ENCODE data around the gene PXMP2. TPM values are rescaled to one million over a fixed set of nuclear protein-coding genes. Genes with fewer than 3 reads are reported as not detected.

Gene PXMP2
- total RNA-seq, 6 donors from 2014 or later, result 16.8 to 41.7 (median 20.9) TPM

DNA sequence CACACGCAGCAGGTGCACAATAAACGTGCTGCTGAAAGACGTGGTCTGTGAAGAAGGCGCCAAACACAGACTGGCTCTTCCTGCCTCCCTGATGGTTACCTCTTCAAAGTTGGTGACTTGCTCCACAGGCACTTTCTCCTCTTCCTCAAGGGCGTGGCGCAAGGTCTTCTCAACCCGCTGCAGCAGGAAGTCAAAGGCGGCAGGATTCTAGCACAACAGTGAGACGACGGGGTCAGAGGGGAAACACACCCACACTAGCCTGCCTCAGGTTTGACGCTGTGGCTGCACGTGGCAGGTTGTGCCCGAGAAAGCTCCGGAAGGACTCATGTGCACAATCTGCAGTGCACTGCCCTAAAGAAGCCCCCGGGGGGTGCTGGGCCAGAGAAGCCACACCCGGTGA is 15.3 kb upstream of the PXMP2 start:
- no peak overlapping the region for H3K4me3 ChIP-seq

DNA sequence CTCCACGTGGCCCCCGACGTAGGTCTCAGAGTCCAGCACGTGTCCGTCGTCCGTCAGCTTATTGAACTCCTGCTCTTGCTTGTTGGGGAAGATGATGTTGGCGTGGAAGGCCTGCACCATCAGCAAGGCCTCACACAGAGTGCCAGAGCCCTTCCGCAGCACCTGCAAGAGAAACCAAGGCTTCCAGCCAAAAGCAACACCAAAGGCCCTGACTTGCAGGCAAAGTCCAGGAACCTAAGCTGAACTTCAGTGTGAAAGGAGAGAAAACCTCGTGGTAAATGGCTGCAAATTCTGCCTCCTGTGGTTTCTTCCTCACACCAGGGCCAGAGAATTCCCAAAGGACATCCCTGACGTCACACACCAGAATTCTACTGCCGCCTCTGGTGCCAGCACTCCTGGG is 14.7 kb upstream of the PXMP2 start:
- Histone ChIP-seq H3K27me3 (no peaks in the 10 kb centered on the region), H3K36me3 (peaks cover 13 to 85% (median 58%) of the 10 kb centered on the region in 4 donors), H3K4me1 (no peaks in the 10 kb centered on the region), H3K27ac (no peak overlapping the region), H3K9me3 (no peaks in the 10 kb centered on the region), H3K4me3 (no peak overlapping the region)
- no peak for ATAC-seq (ENCODE audit: low FRiP score in 2 of 2)
- DNase-seq, result no peak
- TF ChIP-seq POLR2A (IDR thresholded peaks at IDR 0.05) (no peak), EP300 (IDR thresholded peaks at IDR 0.05) (no peak), POLR2AphosphoS5 (IDR thresholded peaks at IDR 0.05) (no peak)
- TF ChIP-seq, protein P1, sequence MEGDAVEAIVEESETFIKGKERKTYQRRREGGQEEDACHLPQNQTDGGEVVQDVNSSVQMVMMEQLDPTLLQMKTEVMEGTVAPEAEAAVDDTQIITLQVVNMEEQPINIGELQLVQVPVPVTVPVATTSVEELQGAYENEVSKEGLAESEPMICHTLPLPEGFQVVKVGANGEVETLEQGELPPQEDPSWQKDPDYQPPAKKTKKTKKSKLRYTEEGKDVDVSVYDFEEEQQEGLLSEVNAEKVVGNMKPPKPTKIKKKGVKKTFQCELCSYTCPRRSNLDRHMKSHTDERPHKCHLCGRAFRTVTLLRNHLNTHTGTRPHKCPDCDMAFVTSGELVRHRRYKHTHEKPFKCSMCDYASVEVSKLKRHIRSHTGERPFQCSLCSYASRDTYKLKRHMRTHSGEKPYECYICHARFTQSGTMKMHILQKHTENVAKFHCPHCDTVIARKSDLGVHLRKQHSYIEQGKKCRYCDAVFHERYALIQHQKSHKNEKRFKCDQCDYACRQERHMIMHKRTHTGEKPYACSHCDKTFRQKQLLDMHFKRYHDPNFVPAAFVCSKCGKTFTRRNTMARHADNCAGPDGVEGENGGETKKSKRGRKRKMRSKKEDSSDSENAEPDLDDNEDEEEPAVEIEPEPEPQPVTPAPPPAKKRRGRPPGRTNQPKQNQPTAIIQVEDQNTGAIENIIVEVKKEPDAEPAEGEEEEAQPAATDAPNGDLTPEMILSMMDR (IDR thresholded peaks at IDR 0.05), result no peak
- WGBS, 2 donors, result 94 to 98% methylated on average over 12 of the region's 12 CpGs

More for the DNA sequence above, 15.3 kb upstream of the PXMP2 start:
- Histone ChIP-seq H3K4me1 (no peaks in the 10 kb centered on the region), H3K9me3 (no peaks in the 10 kb centered on the region), H3K27ac (no peak overlapping the region), H3K36me3 (peaks cover 17 to 85% (median 63%) of the 10 kb centered on the region in 4 donors), H3K27me3 (no peaks in the 10 kb centered on the region)
- WGBS, 2 donors, result 75 to 82% methylated on average over 12 to 16 of the region's 16 CpGs
- TF ChIP-seq POLR2A (IDR thresholded peaks at IDR 0.05) (no peak), EP300 (IDR thresholded peaks at IDR 0.05) (no peak), POLR2AphosphoS5 (IDR thresholded peaks at IDR 0.05) (no peak)
- TF ChIP-seq, protein P1 (IDR thresholded peaks at IDR 0.05), result no peak
- no peak for ATAC-seq (ENCODE audit: low FRiP score in 2 of 2)
- no peak for DNase-seq

DNA sequence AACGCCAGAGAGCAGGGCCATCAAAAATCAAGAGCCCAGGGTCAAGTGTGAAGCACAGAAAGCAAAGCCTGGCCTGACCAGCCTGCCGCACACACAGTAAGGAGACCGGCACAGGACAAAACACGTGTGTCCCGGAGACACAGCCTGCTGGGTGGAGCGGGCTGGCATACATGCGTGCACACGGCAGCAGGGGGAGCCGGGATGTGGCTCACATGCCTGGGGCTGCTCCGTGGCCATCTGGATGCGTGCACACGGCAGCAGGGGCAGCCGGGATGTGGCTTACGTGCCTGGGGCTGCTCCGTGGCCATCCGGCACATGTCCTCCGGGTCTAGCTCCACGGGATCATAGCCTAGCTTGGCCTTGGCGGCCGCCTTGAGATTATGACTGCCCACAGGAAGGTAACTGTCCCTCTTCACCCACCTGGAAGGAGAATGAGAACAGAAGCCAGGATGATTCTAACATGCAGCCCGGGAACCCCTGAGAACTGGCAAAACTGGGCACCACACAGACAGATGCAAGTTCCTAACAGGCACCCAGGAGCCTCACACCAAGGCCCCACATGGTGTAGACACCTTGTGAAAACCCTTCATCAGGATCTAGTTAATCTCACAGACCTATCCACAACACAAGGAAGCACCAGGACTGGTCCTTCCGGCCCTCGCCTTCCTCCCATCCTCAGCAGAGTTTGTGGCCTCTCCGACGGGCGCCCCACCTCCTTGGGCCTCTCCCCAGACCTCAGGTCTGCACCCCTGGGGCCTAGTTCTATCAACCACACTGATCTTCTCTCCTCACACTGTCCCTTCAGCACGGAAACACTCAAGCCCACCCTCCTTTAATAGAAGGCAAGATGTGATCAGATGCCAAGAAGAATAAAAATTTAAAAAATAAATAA is 13.9 kb upstream of the PXMP2 start:
- Histone ChIP-seq H3K4me1 (no peaks in the 10 kb centered on the region), H3K27ac (no peak overlapping the region), H3K36me3 (peaks cover 13 to 83% (median 52%) of the 10 kb centered on the region in 4 donors), H3K4me3 (no peak overlapping the region), H3K27me3 (no peaks in the 10 kb centered on the region), H3K9me3 (no peaks in the 10 kb centered on the region)
- ATAC-seq (ENCODE audit: low FRiP score in 2 of 2), result no peak
- 90 to 94% methylated on average over 19 to 27 of the region's 27 CpGs for WGBS, 2 donors
- peak in 1 of 2 donors; percentile 57 for DNase-seq
- TF ChIP-seq, protein P1 (IDR thresholded peaks at IDR 0.05), result no peak
- TF ChIP-seq POLR2A (IDR thresholded peaks at IDR 0.05) (no peak), EP300 (IDR thresholded peaks at IDR 0.05) (no peak), POLR2AphosphoS5 (IDR thresholded peaks at IDR 0.05) (no peak)

DNA sequence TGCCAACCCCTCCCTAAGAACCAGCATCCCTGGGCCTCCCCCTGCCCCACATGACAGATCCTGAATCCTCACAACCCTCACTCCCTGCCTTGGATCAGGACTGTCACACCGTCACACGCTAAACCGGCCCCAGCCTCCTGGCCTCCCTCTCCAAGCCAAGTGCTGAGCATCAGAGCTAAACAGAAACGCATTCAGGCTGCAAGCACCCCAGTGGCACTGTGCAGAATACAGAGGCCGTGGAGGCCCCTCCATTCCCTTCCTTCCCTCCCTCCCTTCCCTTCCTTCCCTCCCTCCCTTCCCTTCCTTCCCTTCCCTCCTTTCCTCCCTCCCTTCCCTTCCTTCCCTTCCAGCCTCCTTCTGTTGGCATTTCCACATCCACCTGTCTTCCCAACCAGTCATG is 12.8 kb upstream of the PXMP2 start:
- ATAC-seq (ENCODE audit: low FRiP score in 2 of 2) (no peak), DNase-seq (no peak)
- Histone ChIP-seq H3K4me1 (no peaks in the 10 kb centered on the region), H3K4me3 (no peak overlapping the region), H3K27me3 (no peaks in the 10 kb centered on the region), H3K36me3 (peaks cover 13 to 79% (median 47%) of the 10 kb centered on the region in 4 donors), H3K27ac (no peak overlapping the region), H3K9me3 (no peaks in the 10 kb centered on the region)
- TF ChIP-seq, protein P1 (IDR thresholded peaks at IDR 0.05), result no peak
- TF ChIP-seq EP300 (IDR thresholded peaks at IDR 0.05) (no peak), POLR2A (IDR thresholded peaks at IDR 0.05) (no peak), POLR2AphosphoS5 (IDR thresholded peaks at IDR 0.05) (no peak)
- 91 to 95% methylated on average over 5 of the region's 5 CpGs for WGBS, 2 donors

Data from upper lobe of left lung (tissue), 6 donors.